GM12872 (cell line): Measurements from ENCODE around the gene PTER.

Experiments used
- CTCF ChIP-seq: IDR thresholded peaks from 3 replicates; pipeline ENCODE4 v1.5.1; 2011; ENCODE audit warnings: low read depth, mild to moderate bottlenecking, low read length, moderate library complexity; ENCODE audit not compliant: insufficient read depth

Gene PTER

GRCh38 chr10:16436758-16437539 is at the start of gene PTER:
Gene PTER (plus strand): TSS chr10:16437010. CDS start chr10:16484385, 47,375 bp downstream.
- no peak for TF ChIP-seq CTCF

DNA sequence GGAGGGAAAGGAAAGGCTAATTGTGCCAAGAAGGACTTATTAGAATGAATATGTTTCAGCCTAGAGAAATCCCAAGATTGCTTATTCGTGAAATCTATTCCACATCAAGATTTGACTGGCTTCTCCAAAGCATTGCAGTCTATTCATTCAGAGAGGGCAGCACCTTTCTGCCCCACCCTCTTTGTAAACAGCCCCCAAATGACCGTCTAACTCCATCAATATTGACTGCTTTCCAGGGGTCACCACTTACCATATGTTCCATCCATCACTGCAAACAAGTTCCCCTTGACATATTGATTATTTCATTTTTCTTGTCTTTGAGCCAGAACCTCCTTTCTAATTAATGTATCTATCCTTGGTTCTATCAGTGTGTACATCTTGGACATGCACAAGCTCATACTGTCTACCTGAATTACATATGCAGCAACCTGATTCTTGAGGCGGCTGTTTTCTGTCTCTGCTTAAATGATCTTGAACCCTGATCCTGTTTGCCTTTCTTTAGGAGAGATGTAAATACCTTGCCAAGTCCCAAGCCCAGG is 44.2 kb upstream of the PTER start:
- TF ChIP-seq CTCF: no peak

DNA sequence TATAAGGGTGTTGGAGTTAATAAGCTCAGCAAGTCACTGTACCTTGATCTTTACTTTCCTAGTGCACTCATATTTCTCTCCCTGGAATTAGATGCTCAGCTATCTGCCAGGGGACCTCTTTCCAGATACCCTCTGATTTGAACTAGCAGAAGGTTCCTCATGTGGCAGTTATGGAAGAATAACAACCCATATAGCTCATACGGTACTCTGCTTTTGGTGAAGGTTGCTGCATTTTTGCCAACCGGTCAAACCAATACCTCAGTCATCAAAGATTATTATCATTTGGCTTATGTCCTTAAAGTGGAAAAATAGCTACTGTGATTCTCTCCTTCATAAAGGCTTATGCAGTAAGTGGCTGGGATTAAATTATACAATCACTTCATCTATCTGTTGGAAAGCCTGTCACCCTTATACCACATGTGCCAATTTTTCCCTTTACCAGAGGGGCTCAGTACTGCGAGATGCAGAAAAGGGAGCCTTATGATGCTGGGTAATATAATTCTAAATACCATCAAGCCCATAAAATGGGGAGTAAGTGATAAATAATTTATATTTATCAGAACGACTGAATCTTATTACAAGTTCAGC is 43.4 kb upstream of the PTER start:
- TF ChIP-seq CTCF: no peak

DNA sequence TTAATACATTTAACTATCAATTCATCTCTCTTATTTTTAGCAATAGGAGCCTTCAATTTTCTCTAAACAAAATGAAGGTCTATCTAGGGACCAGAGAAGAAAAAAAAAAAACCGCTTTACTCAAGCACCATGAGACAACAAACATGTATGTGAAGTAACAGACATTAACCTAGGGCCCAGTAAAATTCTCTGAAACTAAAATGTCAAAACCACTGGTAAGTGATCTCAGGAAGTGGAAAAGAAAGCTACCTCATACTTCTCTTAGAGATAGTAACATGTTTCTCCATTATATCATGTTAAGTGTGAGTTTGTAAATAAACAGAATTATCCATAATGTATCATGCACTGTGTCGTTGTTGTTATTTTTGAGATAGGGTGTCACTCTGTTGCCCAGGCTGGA is 35.4 kb upstream of the PTER start:
- TF ChIP-seq CTCF: no peak

GRCh38 chr10:16408379-16408778 is 28.4 kb upstream of the PTER start:
- no peak for TF ChIP-seq CTCF

DNA sequence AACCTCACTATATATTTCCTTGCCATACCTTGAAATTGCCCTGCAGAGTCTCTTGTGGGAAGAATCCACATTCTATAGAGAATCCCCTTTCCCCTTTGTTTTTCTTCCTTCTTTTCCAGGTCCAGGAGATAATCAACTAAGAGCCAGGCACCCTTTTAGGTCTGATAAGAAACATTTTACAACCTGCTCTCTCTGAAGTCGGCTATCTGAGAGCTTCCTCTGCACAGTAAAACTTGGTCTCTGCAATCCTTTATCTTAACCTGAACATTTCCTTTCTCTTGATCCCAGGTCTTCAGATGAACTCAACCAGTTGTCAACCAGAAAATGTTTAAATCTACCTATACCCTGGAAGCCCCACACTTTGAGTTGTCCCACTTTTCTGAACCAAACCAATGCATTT is 19.5 kb upstream of the PTER start:
- TF ChIP-seq CTCF: no peak

- TF ChIP-seq CTCF: no peak
Measured at GRCh38 chr10:16423599-16423998, 13.2 kb upstream of the PTER start.
